HG03135 (cell line): ENCODE results near the gene CNOT6.

Experiments used
- ATAC-seq: cut with Tn5 transposase; IDR thresholded peaks from one replicate; pipeline ENCODE4 v1.9.1; 2021; ENCODE audit warnings: mild to moderate bottlenecking, moderate library complexity; ENCODE audit not compliant: unreplicated experiment

CNOT6 gene

GRCh38 chr5:180598797-180599589 lies 104.8 kb downstream of the CNOT6 start:
- no peak for ATAC-seq

GRCh38 chr5:180599590-180599914 lies 105.4 kb downstream of the CNOT6 start:
- no peak for ATAC-seq

- no peak for ATAC-seq
Measured at GRCh38 chr5:180599981-180600553, 105.9 kb downstream of the CNOT6 start.

GRCh38 chr5:180600554-180601041 lies 106.4 kb downstream of the CNOT6 start:
- ATAC-seq: no peak

- ATAC-seq: no peak
Measured at GRCh38 chr5:180601591-180602480, 107.7 kb downstream of the CNOT6 start.

- ATAC-seq: no peak
Measured at GRCh38 chr5:180602481-180603075, 108.4 kb downstream of the CNOT6 start.

- ATAC-seq: no peak
Measured at GRCh38 chr5:180603076-180603594, 109.0 kb downstream of the CNOT6 start.

GRCh38 chr5:180604271-180604670 lies 110.1 kb downstream of the CNOT6 start:
- ATAC-seq: no peak

GRCh38 chr5:180605554-180606214 lies 111.5 kb downstream of the CNOT6 start:
- no peak for ATAC-seq

GRCh38 chr5:180606215-180606785 lies 112.1 kb downstream of the CNOT6 start:
- ATAC-seq: no peak

- ATAC-seq: no peak
Measured at GRCh38 chr5:180607861-180608571, 113.8 kb downstream of the CNOT6 start.

- no peak for ATAC-seq
Measured at GRCh38 chr5:180608572-180609310, 114.6 kb downstream of the CNOT6 start.

- ATAC-seq: no peak
Measured at GRCh38 chr5:180609386-180609785, 115.2 kb downstream of the CNOT6 start.

- no peak for ATAC-seq
Measured at GRCh38 chr5:180609817-180610550, 115.8 kb downstream of the CNOT6 start.

- ATAC-seq: no peak
Measured at GRCh38 chr5:180611140-180611850, 117.1 kb downstream of the CNOT6 start.

GRCh38 chr5:180612683-180613082 lies 118.5 kb downstream of the CNOT6 start:
- ATAC-seq: no peak

- ATAC-seq: no peak
Measured at GRCh38 chr5:180613188-180613813, 119.1 kb downstream of the CNOT6 start.
